ENCODE results near the gene TIMM29. TPM values are rescaled to one million over a fixed set of nuclear protein-coding genes. Genes with fewer than 3 reads are reported as not detected.

The TIMM29 gene
- polyA plus RNA-seq, 2 of the 4 experiments (the other 2 are of a cell fraction) = 9.1 to 20.5 TPM

- ChIA-PET CTCF (no interaction called here), POLR2A (no interaction called here)
- no peaks in the 10 kb centered on the region for H3K9me3 ChIP-seq
- H3K4me1 ChIP-seq = peaks cover 7% of the 10 kb centered on the region; the same call in 2 of the 3 replicates
- no peak for DNase-seq (ENCODE audit: low read depth in 1 of 2, low spot score in 1 of 2)
- no peak overlapping the region for H3K4me3 ChIP-seq
- no peak for FAIRE-seq
- ATAC-seq = no peak
- TF ChIP-seq FOSB (CRISPR knock-in tag; IDR thresholded peaks at IDR 0.05) (no peak), RARB (CRISPR knock-in tag; IDR thresholded peaks at IDR 0.05) (no peak)
- TF ChIP-seq, protein P1, sequence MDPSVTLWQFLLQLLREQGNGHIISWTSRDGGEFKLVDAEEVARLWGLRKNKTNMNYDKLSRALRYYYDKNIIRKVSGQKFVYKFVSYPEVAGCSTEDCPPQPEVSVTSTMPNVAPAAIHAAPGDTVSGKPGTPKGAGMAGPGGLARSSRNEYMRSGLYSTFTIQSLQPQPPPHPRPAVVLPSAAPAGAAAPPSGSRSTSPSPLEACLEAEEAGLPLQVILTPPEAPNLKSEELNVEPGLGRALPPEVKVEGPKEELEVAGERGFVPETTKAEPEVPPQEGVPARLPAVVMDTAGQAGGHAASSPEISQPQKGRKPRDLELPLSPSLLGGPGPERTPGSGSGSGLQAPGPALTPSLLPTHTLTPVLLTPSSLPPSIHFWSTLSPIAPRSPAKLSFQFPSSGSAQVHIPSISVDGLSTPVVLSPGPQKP (IDR thresholded peaks at IDR 0.05; ENCODE audit: low read depth, low read length) = no peak
- TF ChIP-seq, protein P2, sequence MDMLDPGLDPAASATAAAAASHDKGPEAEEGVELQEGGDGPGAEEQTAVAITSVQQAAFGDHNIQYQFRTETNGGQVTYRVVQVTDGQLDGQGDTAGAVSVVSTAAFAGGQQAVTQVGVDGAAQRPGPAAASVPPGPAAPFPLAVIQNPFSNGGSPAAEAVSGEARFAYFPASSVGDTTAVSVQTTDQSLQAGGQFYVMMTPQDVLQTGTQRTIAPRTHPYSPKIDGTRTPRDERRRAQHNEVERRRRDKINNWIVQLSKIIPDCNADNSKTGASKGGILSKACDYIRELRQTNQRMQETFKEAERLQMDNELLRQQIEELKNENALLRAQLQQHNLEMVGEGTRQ (IDR thresholded peaks at IDR 0.05) = no peak
- no peak overlapping the region for H3K4me2 ChIP-seq
- H3K27ac ChIP-seq = no peak overlapping the region
- 72% methylated on average over 4 of the region's 6 CpGs for WGBS (ENCODE audit: missing lambda C conversion rate)
Measured at GRCh38 chr19:10916602-10917001, 12.0 kb upstream of the TIMM29 start.

- Histone ChIP-seq H3K4me2 (no peak overlapping the region), H3K4me3 (no peak overlapping the region), H3K27ac (no peak overlapping the region), H3K4me1 (peaks cover 7% of the 10 kb centered on the region; the same call in 2 of the 3 replicates), H3K9me3 (no peaks in the 10 kb centered on the region)
- 96% methylated on average over 10 of the region's 11 CpGs for WGBS (ENCODE audit: missing lambda C conversion rate)
- POLR2A ChIA-PET = no interaction called here
- ATAC-seq (no peak), DNase-seq (ENCODE audit: low read depth in 1 of 2, low spot score in 1 of 2) (no peak), FAIRE-seq (no peak)
- TF ChIP-seq JUN (IDR thresholded peaks at IDR 0.05) = no peak
- TF ChIP-seq ZSCAN20 (CRISPR knock-in tag; IDR thresholded peaks at IDR 0.05) = no peak
- TF ChIP-seq, protein P3, sequence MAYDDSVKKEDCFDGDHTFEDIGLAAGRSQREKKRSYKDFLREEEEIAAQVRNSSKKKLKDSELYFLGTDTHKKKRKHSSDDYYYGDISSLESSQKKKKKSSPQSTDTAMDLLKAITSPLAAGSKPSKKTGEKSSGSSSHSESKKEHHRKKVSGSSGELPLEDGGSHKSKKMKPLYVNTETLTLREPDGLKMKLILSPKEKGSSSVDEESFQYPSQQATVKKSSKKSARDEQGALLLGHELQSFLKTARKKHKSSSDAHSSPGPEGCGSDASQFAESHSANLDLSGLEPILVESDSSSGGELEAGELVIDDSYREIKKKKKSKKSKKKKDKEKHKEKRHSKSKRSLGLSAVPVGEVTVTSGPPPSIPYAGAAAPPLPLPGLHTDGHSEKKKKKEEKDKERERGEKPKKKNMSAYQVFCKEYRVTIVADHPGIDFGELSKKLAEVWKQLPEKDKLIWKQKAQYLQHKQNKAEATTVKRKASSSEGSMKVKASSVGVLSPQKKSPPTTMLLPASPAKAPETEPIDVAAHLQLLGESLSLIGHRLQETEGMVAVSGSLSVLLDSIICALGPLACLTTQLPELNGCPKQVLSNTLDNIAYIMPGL (CRISPR knock-in tag; IDR thresholded peaks at IDR 0.05; ENCODE audit: borderline replicate concordance) = no peak
- TF ChIP-seq CBX8 (IDR thresholded peaks at IDR 0.05) = no peak
- CTCF ChIA-PET = interaction anchor here (0.6 to 1.0 kb wide), 3 partner anchors 11 to 18 kb away, joined by 3 read pairs; no protein-coding TSS in a partner anchor
Measured at GRCh38 chr19:10918359-10918758, 10.3 kb upstream of the TIMM29 start.

GRCh38 chr19:10919352-10920287 lies 9.0 kb upstream of the TIMM29 start:
- no peak for FAIRE-seq
- WGBS (ENCODE audit: missing lambda C conversion rate) = 92% methylated on average over 10 of the region's 26 CpGs
- Histone ChIP-seq H3K9me3 (no peaks in the 10 kb centered on the region), H3K4me1 (peaks cover 7% of the 10 kb centered on the region; the same call in 2 of the 3 replicates), H3K27ac (no peak overlapping the region), H3K4me2 (no peak overlapping the region), H3K4me3 (no peak overlapping the region)
- TF ChIP-seq POLR2A (IDR thresholded peaks at IDR 0.05; ENCODE audit: low read length) (no peak), BHLHE40 (IDR thresholded peaks at IDR 0.05; ENCODE audit: low read depth, low read length) (no peak), HEYL (CRISPR knock-in tag; IDR thresholded peaks at IDR 0.05) (no peak), CHD4 (IDR thresholded peaks at IDR 0.05; ENCODE audit: borderline replicate concordance) (no peak), RFX5 (IDR thresholded peaks at IDR 0.05) (no peak), RCOR1 (IDR thresholded peaks at IDR 0.05; ENCODE audit: low read depth, low read length) (no peak), FOSL2 (IDR thresholded peaks at IDR 0.05) (no peak), FOSL2 (CRISPR knock-in tag; IDR thresholded peaks at IDR 0.05) (no peak), CBX8 (IDR thresholded peaks at IDR 0.05) (no peak), MAZ (IDR thresholded peaks at IDR 0.05; ENCODE audit: borderline replicate concordance, low read depth, low read length) (no peak), SREBF2 (IDR thresholded peaks at IDR 0.05) (no peak), NR3C1 (IDR thresholded peaks at IDR 0.05) (no peak), FOXS1 (CRISPR knock-in tag; IDR thresholded peaks at IDR 0.05) (no peak), ZFP36 (IDR thresholded peaks at IDR 0.05; ENCODE audit: borderline replicate concordance, partially characterized antibody) (no peak), MAX (IDR thresholded peaks at IDR 0.05) (no peak), E2F6 (IDR thresholded peaks at IDR 0.05; ENCODE audit: borderline replicate concordance, low read depth) (no peak), ZC3H11A (IDR thresholded peaks at IDR 0.05) (no peak), FOSB (CRISPR knock-in tag; IDR thresholded peaks at IDR 0.05) (no peak)
- TF ChIP-seq, protein P4, sequence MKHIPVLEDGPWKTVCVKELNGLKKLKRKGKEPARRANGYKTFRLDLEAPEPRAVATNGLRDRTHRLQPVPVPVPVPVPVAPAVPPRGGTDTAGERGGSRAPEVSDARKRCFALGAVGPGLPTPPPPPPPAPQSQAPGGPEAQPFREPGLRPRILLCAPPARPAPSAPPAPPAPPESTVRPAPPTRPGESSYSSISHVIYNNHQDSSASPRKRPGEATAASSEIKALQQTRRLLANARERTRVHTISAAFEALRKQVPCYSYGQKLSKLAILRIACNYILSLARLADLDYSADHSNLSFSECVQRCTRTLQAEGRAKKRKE (CRISPR knock-in tag; IDR thresholded peaks at IDR 0.05; ENCODE audit: low read depth) = no peak
- TF ChIP-seq, protein P3 (CRISPR knock-in tag; IDR thresholded peaks at IDR 0.05; ENCODE audit: borderline replicate concordance) = no peak
- DNase-seq (ENCODE audit: low read depth in 1 of 2, low spot score in 1 of 2) = no peak
- ChIA-PET POLR2A (no interaction called here), CTCF (interaction anchor here (0.6 kb wide), 1 partner anchor 363 kb away, joined by 3 read pairs; no protein-coding TSS in a partner anchor)
- no peak for ATAC-seq

Measured in A549 (cell line).